Heart left ventricle (tissue), 13 donors: ENCODE measurements around the gene IGFBP1.

Experiments used
- CTCF ChIP-seq, 12 donors: fragments of 200-600 bp; sonication (generic) in 4 of 12; IDR thresholded peaks; one replicate each; pipeline versions ENCODE4 v1.5.0 to v1.8.0; 2018 to 2022; ENCODE audit warnings: antibody characterized with exemption in 12 of 12, mild to moderate bottlenecking in 5 of 12
- POLR2A ChIP-seq, 2 donors: fragments of 450-650 bp; IDR thresholded peaks; one replicate each; pipeline ENCODE4 v1.6.1; 2017; ENCODE audit warnings: antibody characterized with exemption in 2 of 2, mild to moderate bottlenecking in 2 of 2, moderate library complexity in 2 of 2
- donor health status: ischemic (EF 13 %, LVEDD 7.1; RV severe dilation, severe dysfunction).
- donor health status: DM: no; HTN: yes; CAD: no.
- donor health status: DM: no; HTN: no; CAD: no.
- donor health status: ischemic (EF 25% LVEDD 6.9; RV normal size, moderate dysfunction).
- donor health status: ischemic (EF 25% LVEDD 5.7; RV mildly dilated, moderate dysfunction).
- donor health status: ischemic (EF 35%, LVEDD 5.7; RV mildly dilated, moderate dysfunction).
- donor health status: nonischemic (EF 11% LVEDD 7.7; RV severe dilation, severe dysfunction).
- donor health status: DM: yes; HTN: yes; CAD: no.
- donor health status: PGD.
- donor health status: ischemic (EF 29% LVEDD 5.4; RV normal size, mild dysfunction).
- donor health status: nonischemic (EF 23%, LVEDD 6.1; RV moderate dilation, normal function).

- no peak for TF ChIP-seq CTCF (IDR thresholded peaks at IDR 0.05)
- no peak for TF ChIP-seq POLR2A (IDR thresholded peaks at IDR 0.05)
Observed at GRCh38 chr7:45912972-45913371, 24.7 kb downstream of the IGFBP1 start.
